Mucosa of descending colon (tissue), 3 donors: ENCODE measurements around the gene KRTAP6-2. TPM values are rescaled to one million over a fixed set of nuclear protein-coding genes. Genes with fewer than 3 reads are reported as not detected.

Experiments used
- ATAC-seq: fragments of 200-7000 bp; cut with Tn5 transposase; one replicate; pipeline ENCODE4 v1.9.1; 2020; ENCODE audit warnings: mild to moderate bottlenecking, moderate library complexity
- DNase-seq, 3 donors: peaks; one replicate each; pipeline ENCODE4 v3.0.0-alpha.2; 2020
- H3K36me3 ChIP-seq: fragments of 200-600 bp; one replicate; pipeline ENCODE4 v1.8.0; 2021; ENCODE audit warnings: low read depth, mild to moderate bottlenecking
- H3K4me1 ChIP-seq: fragments of 200-600 bp; one replicate; pipeline ENCODE4 v1.8.0; 2021; ENCODE audit warnings: low read depth, mild to moderate bottlenecking
- H3K4me3 ChIP-seq: fragments of 200-600 bp; one replicate; pipeline ENCODE4 v1.8.0; 2021; ENCODE audit warnings: mild to moderate bottlenecking
- H3K9me3 ChIP-seq: fragments of 200-600 bp; one replicate; pipeline ENCODE4 v1.8.0; 2021; ENCODE audit warnings: mild to moderate bottlenecking
- CTCF ChIP-seq: fragments of 200-600 bp; IDR thresholded peaks from one replicate; pipeline ENCODE4 v1.8.0; 2022; ENCODE audit warnings: antibody characterized with exemption, mild to moderate bottlenecking
- intact Hi-C, 2 donors: fragments of 100-400 bp; cut with DNase I in 1 of 2; cut with micrococcal nuclease in 1 of 2; formaldehyde crosslinking; loops; one replicate each; pipeline versions ENCODE4 v1.11.0 to v1.11.1; 2022; cut with DNase I, micrococcal nuclease
- total RNA-seq, 3 donors: library from RNA; stranded (reverse); fragmentation: NEBNext Ultra II Directional in 2 of 3; extraction: Animal tissue kit (Norgen Biotek cat#: 25700) in 2 of 3; gene quantifications; one replicate each; pipeline versions ENCODE4 v1.2.1 to v1.2.4, GENCODE V29; 2021 to 2023
- donor health status: DM: no; HTN: no; CAD: no; lungs with moderate emphysema.
- donor health status: DM: no; HTN: no; CAD: no.
- donor health status: DM: no; HTN: yes; CAD: no.

Gene KRTAP6-2
- total RNA-seq, 3 donors from 2014 or later, result not detected

GRCh38 chr21:30577766-30578165 is 20.9 kb downstream of the KRTAP6-2 start:
- ATAC-seq, result no peak
- intact Hi-C loops, result no loop called here
- no peak overlapping the region for H3K4me3 ChIP-seq

GRCh38 chr21:30567617-30568016 is 31.1 kb downstream of the KRTAP6-2 start:
- no peak for TF ChIP-seq CTCF
- no peaks in the 10 kb centered on the region for H3K36me3 ChIP-seq
- ATAC-seq (no peak), DNase-seq (no peak)
- H3K4me3 ChIP-seq, result no peak overlapping the region
- H3K4me1 ChIP-seq, result no peaks in the 10 kb centered on the region
- peaks cover 36% of the 10 kb centered on the region for H3K9me3 ChIP-seq
- intact Hi-C loops, result no loop called here

More at GRCh38 chr21:30577766-30578165, 20.9 kb downstream of the KRTAP6-2 start:
- Histone ChIP-seq H3K9me3 (peaks cover 44% of the 10 kb centered on the region), H3K36me3 (no peaks in the 10 kb centered on the region), H3K4me1 (no peaks in the 10 kb centered on the region)
- TF ChIP-seq CTCF, result no peak
- DNase-seq, result no peak

GRCh38 chr21:30563630-30564029 is 35.1 kb downstream of the KRTAP6-2 start:
- no peaks in the 10 kb centered on the region for H3K4me1 ChIP-seq
- no peak overlapping the region for H3K4me3 ChIP-seq
- intact Hi-C loops, result no loop called here
- ATAC-seq (no peak), DNase-seq (no peak)
- TF ChIP-seq CTCF, result no peak
- H3K36me3 ChIP-seq, result no peaks in the 10 kb centered on the region
- H3K9me3 ChIP-seq, result peaks cover 45% of the 10 kb centered on the region

- DNase-seq, result no peak
- intact Hi-C loops, result no loop called here
- Histone ChIP-seq H3K4me1 (no peaks in the 10 kb centered on the region), H3K9me3 (peaks cover 47% of the 10 kb centered on the region), H3K4me3 (no peak overlapping the region), H3K36me3 (no peaks in the 10 kb centered on the region)
- ATAC-seq, result no peak
- TF ChIP-seq CTCF, result no peak
Measured at GRCh38 chr21:30563072-30563471, 35.6 kb downstream of the KRTAP6-2 start.

- intact Hi-C loops, result no loop called here
- Histone ChIP-seq H3K9me3 (peaks cover 49% of the 10 kb centered on the region), H3K36me3 (no peaks in the 10 kb centered on the region), H3K4me1 (no peaks in the 10 kb centered on the region), H3K4me3 (no peak overlapping the region)
- DNase-seq (no peak), ATAC-seq (no peak)
- no peak for TF ChIP-seq CTCF
Measured at GRCh38 chr21:30561957-30562356, 36.7 kb downstream of the KRTAP6-2 start.

GRCh38 chr21:30561264-30561895 is 37.3 kb downstream of the KRTAP6-2 start, which contains the start of gene KRTAP19-7:
Gene KRTAP19-7, minus strand, starts transcription at chr21:30561314. Its CDS starts 25 bp downstream, at chr21:30561289.
- H3K4me3 ChIP-seq, result no peak within 1 kb of the TSS
- DNase-seq, result no peak
- intact Hi-C loops, result no loop called here
- no peak for TF ChIP-seq CTCF
- peaks cover 51% of the 10 kb centered on the region for H3K9me3 ChIP-seq
- ATAC-seq, result no peak
- no peaks in the 10 kb centered on the region for H3K36me3 ChIP-seq
- H3K4me1 ChIP-seq, result no peaks in the 10 kb centered on the region
